Left lung (tissue), 10 donors: ENCODE results near the gene VAC14. TPM values are rescaled to one million over a fixed set of nuclear protein-coding genes. Genes with fewer than 3 reads are reported as not detected.

Experiments used
- ATAC-seq: fragments of 200-7000 bp; cut with Tn5 transposase; one replicate; pipeline ENCODE4 v1.9.1; 2020; ENCODE audit warnings: moderate library complexity
- DNase-seq, 4 donors: peaks; one replicate each; pipeline ENCODE4 v3.0.0-alpha.2; 2013 to 2020
- H3K27ac ChIP-seq, 2 donors: fragments of 200-600 bp; sonication (generic) in 1 of 2; one replicate each; pipeline versions ENCODE4 v1.5.0 to v1.8.0; 2020 to 2021
- H3K27me3 ChIP-seq, 2 donors: fragments of 200-600 bp; sonication (generic) in 1 of 2; one replicate each; pipeline versions ENCODE4 v1.5.0 to v1.8.0; 2020 to 2021
- H3K36me3 ChIP-seq, 2 donors: fragments of 200-600 bp; sonication (generic) in 1 of 2; one replicate each; pipeline versions ENCODE4 v1.5.0 to v1.8.0; 2020 to 2021
- H3K4me1 ChIP-seq, 2 donors: fragments of 200-600 bp; one replicate each; pipeline ENCODE4 v1.8.0; 2021
- H3K4me3 ChIP-seq, 2 donors: fragments of 200-600 bp; sonication (generic) in 1 of 2; one replicate each; pipeline versions ENCODE4 v1.5.0 to v1.8.0; 2020 to 2021; ENCODE audit warnings: mild to moderate bottlenecking in 1 of 2
- H3K9me3 ChIP-seq, 2 donors: fragments of 200-600 bp; sonication (generic) in 1 of 2; one replicate each; pipeline versions ENCODE4 v1.5.0 to v1.8.0; 2020 to 2021
- intact Hi-C, 2 donors: fragments of 100-400 bp; cut with DNase I; formaldehyde crosslinking; loops; one replicate each; pipeline versions ENCODE4 v1.11.2 to v1.14.2; 2022
- polyA plus RNA-seq, 6 donors: library from polyadenylated mRNA; unstranded; fragments of 120-200 nt; gene quantifications; one replicate each; pipeline ENCODE4 v1.2.1, GENCODE V29; 2013; ENCODE audit not compliant: insufficient read length in 6 of 6
- total RNA-seq, 2 donors: library from RNA; stranded (reverse); fragmentation: NEBNext Ultra II Directional; extraction: Animal tissue kit (Norgen Biotek cat#: 25700); gene quantifications; one replicate each; pipeline ENCODE4 v1.2.1, GENCODE V29; 2021
- TF ChIP-seq, protein P1 (sequence below), 2 donors: fragments of 200-600 bp; sonication (generic) in 1 of 2; IDR thresholded peaks; one replicate each; pipeline versions ENCODE4 v1.5.0 to v1.8.0; 2021; ENCODE audit warnings: antibody characterized with exemption in 2 of 2
- donor health status: DM: no; HTN: yes; CAD: no.
- donor health status: DM: no; HTN: no; CAD: no.

Gene VAC14
- total and polyA plus RNA-seq, 8 donors = 22.2 to 53.2 (median 29.2) TPM

DNA sequence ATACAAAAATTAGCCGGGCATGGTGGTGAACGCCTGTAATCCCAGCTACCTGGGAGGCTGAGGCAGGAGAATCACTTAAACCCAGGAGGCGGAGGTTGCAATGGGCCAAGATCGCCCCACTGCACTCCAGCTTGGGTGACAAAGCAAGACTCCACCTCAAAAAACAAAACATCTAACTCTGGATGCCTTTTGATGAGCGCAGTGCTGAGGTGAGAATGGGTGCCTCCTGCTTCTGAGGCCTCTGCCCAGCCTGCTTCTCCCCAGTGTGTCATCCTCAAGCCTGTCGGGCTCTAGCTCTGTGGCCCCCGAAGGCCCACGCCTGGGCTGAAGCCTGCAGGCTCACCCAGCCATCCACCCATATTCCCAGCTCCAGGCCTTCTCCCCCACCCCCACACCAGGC is 104.6 kb downstream of the VAC14 start:
- no peaks in the 10 kb centered on the region for H3K27me3 ChIP-seq

DNA sequence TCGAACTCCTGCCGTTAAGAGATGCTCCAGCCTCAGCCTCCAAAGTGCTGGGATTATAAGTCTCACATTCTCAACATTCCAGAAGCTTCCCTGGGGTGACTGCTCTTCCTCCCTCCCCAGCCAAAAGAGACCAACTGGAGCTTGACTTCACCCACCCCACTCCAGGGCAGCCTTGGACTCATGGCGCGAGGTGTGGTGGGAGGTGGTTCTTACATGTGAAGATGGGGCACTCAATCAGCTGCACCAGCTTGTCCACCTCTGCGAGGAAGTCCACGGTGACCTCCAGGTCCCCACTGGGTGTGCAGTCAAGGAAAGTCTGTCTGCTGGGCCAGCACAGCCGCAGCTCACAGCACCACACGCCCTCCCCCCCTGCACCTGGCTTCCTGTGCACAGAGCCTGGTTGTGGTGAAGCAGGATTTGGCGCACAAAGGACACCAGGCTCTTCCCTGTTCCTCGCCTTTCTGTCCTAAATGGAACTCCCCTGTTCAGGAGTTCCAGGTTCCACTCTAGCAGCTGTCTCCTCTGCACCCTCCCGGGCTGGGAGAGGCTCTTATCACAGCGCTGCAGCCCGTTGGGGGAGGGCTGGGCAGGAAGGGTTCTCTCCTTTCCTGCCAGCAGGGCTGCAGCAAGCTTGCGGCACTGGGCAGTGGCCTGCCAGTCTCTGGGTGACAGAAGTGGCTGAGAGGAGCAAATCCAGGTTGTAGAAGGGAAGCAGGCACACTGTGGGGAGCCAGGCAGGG is 105.5 kb downstream of the VAC14 start:
- intact Hi-C loops = no loop called here
- ATAC-seq (peak; percentile 71), DNase-seq (peak in 1 of 4 donors; percentile 74)
- H3K27me3 ChIP-seq = no peaks in the 10 kb centered on the region
- peaks cover 48 to 73% of the 10 kb centered on the region in 2 donors for H3K4me1 ChIP-seq
- H3K4me3 ChIP-seq = no peak overlapping the region
- peaks cover 0 to 38% of the 10 kb centered on the region in 2 donors for H3K36me3 ChIP-seq
- TF ChIP-seq, protein P1, sequence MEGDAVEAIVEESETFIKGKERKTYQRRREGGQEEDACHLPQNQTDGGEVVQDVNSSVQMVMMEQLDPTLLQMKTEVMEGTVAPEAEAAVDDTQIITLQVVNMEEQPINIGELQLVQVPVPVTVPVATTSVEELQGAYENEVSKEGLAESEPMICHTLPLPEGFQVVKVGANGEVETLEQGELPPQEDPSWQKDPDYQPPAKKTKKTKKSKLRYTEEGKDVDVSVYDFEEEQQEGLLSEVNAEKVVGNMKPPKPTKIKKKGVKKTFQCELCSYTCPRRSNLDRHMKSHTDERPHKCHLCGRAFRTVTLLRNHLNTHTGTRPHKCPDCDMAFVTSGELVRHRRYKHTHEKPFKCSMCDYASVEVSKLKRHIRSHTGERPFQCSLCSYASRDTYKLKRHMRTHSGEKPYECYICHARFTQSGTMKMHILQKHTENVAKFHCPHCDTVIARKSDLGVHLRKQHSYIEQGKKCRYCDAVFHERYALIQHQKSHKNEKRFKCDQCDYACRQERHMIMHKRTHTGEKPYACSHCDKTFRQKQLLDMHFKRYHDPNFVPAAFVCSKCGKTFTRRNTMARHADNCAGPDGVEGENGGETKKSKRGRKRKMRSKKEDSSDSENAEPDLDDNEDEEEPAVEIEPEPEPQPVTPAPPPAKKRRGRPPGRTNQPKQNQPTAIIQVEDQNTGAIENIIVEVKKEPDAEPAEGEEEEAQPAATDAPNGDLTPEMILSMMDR (IDR thresholded peaks at IDR 0.05) = peak in 1 of 2 donors; percentile 16
- peak overlapping the region; percentile 36 to 39 for H3K27ac ChIP-seq
- H3K9me3 ChIP-seq = no peaks in the 10 kb centered on the region

More for the DNA sequence above, 104.6 kb downstream of the VAC14 start:
- peaks cover 0 to 38% of the 10 kb centered on the region in 2 donors for H3K36me3 ChIP-seq
- H3K4me3 ChIP-seq = no peak overlapping the region
- peak overlapping the region; percentile 39 to 68 for H3K27ac ChIP-seq
- H3K9me3 ChIP-seq = no peaks in the 10 kb centered on the region
- TF ChIP-seq, protein P1 (IDR thresholded peaks at IDR 0.05) = no peak
- H3K4me1 ChIP-seq = peaks cover 43 to 70% of the 10 kb centered on the region in 2 donors
- intact Hi-C loops = no loop called here
- ATAC-seq (no peak), DNase-seq (no peak)

DNA sequence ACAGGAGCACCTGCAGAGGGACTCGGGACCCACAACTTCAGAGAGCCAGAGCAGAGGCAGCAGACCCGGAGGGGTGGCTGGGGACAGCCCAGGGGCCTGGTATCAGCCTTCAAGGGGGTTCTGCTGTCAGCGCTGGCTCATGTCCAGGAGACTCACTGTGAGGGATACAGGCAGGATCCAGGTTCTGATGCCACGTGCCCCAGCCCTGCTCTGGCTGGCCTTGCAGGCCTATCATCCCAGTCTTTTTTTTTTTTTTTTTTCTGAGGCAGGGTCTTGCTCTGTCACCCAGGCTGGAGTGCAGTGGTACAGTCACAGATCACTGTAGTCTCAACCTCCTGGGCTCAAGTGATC is 106.1 kb downstream of the VAC14 start:
- H3K27me3 ChIP-seq = no peaks in the 10 kb centered on the region
- TF ChIP-seq, protein P1 (IDR thresholded peaks at IDR 0.05) = no peak
- peaks cover 0 to 38% of the 10 kb centered on the region in 2 donors for H3K36me3 ChIP-seq
- ATAC-seq (no peak), DNase-seq (peak in 1 of 4 donors; percentile 11)
- peaks cover 48 to 73% of the 10 kb centered on the region in 2 donors for H3K4me1 ChIP-seq
- H3K27ac ChIP-seq = no peak overlapping the region
- H3K9me3 ChIP-seq = no peaks in the 10 kb centered on the region
- intact Hi-C loops = no loop called here
- H3K4me3 ChIP-seq = no peak overlapping the region

DNA sequence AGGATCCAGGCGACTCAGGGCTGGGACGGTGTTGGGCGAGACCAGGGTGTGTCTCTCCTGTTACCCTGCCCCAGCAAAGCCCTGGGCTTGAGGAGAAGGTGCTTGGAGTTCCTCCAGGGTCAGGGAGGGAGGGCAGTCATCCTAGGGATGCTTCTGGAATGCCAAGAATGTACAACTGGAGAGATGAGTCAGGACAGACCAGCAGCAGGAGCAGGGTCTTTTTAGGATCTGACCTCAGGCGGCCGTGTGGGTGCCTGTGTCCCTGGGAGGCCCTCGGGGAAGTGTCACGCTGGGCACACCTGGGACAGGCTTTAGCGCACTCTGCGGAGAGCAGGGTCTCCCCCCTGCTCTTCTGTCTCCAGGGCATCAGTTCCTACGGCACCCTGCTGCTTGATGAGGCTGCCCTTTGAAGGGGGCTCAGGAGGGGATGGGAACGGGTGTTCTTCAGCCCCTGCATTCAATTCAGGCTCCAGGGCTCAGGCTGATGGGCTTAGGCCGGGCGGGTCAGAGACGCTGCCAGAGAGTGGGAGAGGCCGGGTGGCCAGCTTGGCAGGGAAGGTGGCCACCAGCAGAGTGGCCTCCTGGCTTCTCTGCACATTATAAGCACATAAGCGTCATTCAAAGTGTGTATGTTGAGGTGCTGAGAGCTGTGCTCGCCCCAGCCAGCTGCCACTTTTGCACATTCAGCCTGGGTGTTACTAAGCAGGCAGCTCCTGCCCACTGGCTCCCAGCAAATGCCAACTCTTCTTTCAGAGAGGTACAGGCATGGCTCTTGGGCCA is 106.7 kb downstream of the VAC14 start:
- Histone ChIP-seq H3K36me3 (peaks cover 0 to 32% of the 10 kb centered on the region in 2 donors), H3K9me3 (no peaks in the 10 kb centered on the region), H3K27me3 (no peaks in the 10 kb centered on the region), H3K27ac (no peak overlapping the region), H3K4me1 (peaks cover 52 to 78% of the 10 kb centered on the region in 2 donors), H3K4me3 (no peak overlapping the region)
- intact Hi-C loops = no loop called here
- ATAC-seq (no peak), DNase-seq (no peak)
- TF ChIP-seq, protein P1 (IDR thresholded peaks at IDR 0.05) = no peak
